Suprapubic skin (tissue), 4 donors: ENCODE results near the gene MYH11. TPM values are rescaled to one million over a fixed set of nuclear protein-coding genes. Genes with fewer than 3 reads are reported as not detected.
"Not testable (repeated sequence)": the region's sequence is repeated elsewhere in the genome, so short reads cannot be mapped to it uniquely, and the experiment has no call there.

Experiments used
- DNase-seq, 2 donors: peaks; one replicate each; pipeline ENCODE4 v3.0.0-alpha.2; 2019; ENCODE audit warnings: low spot score in 2 of 2
- H3K27ac ChIP-seq: fragments of 200-600 bp; sonication (generic); one replicate; pipeline ENCODE4 v1.5.1; 2019
- H3K27me3 ChIP-seq: fragments of 200-600 bp; sonication (generic); one replicate; pipeline ENCODE4 v1.5.1; 2019
- H3K36me3 ChIP-seq: fragments of 200-600 bp; sonication (generic); one replicate; pipeline ENCODE4 v1.5.1; 2019
- H3K4me1 ChIP-seq: fragments of 200-600 bp; sonication (generic); one replicate; pipeline ENCODE4 v1.5.1; 2019
- H3K4me3 ChIP-seq: fragments of 200-600 bp; sonication (generic); one replicate; pipeline ENCODE4 v1.5.1; 2019; ENCODE audit warnings: mild to moderate bottlenecking
- H3K9me3 ChIP-seq: fragments of 200-600 bp; sonication (generic); one replicate; pipeline ENCODE4 v1.5.1; 2019
- EP300 ChIP-seq: sonication (generic); formaldehyde crosslinking; IDR thresholded peaks from one replicate; pipeline ENCODE4 v1.6.1; 2017; ENCODE audit warnings: antibody characterized with exemption
- POLR2A ChIP-seq, 2 donors: fragments of 450-650 bp; IDR thresholded peaks; one replicate each; pipeline ENCODE4 v1.6.1; 2017; ENCODE audit warnings: antibody characterized with exemption in 2 of 2, mild to moderate bottlenecking in 2 of 2, moderate library complexity in 2 of 2
- POLR2AphosphoS5 ChIP-seq, 3 donors: sonication (generic); formaldehyde crosslinking; IDR thresholded peaks; one replicate each; pipeline ENCODE4 v1.6.1; 2017; ENCODE audit warnings: antibody characterized with exemption in 3 of 3
- WGBS: methylation state at CpG from one replicate; pipeline ENCODE4 v1.1.5; 2018; 5-methylcytosine and 5-hydroxymethylcytosine counted together
- total RNA-seq, 4 donors: library from RNA; depleted of rRNA; stranded (reverse); fragments of >200 nt; gene quantifications; one replicate each; pipeline ENCODE4 v1.1.0, GENCODE V29; 2016
- TF ChIP-seq, protein P1 (sequence below), 2 donors: fragments of 200-600 bp in 1 of 2; fragments of 450-650 bp in 1 of 2; sonication (generic) in 1 of 2; IDR thresholded peaks; one replicate each; pipeline ENCODE4 v1.5.1; 2016 to 2019; ENCODE audit warnings: antibody characterized with exemption in 2 of 2, mild to moderate bottlenecking in 1 of 2, moderate library complexity in 1 of 2

The MYH11 gene
- total RNA-seq, 4 donors from 2014 or later: 24.2 to 54.8 (median 36.0) TPM

DNA sequence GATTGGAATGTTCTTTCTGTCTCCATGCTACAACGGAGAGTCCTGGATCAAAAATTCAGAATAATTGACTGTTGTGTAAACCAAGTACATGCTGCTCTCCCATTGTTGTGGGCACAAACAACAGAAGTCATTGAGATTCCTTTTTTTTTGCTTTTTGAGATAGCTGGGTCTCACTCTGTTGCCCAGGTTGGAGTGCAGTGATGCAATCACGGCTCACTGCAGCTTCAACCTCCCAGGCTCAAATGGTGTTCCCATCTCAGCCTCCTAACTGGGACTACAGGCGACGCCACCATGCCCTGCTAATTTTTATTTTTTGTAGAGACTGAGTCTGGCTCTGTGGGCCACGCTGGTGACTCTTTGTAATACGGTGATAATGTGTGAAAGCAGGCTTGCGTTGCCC is 182.3 kb downstream of the MYH11 start:
- H3K4me3 ChIP-seq: no peak overlapping the region
- peaks cover 25% of the 10 kb centered on the region for H3K36me3 ChIP-seq
- 95% methylated on average over 7 of the region's 7 CpGs for WGBS
- no peak for DNase-seq
- TF ChIP-seq, protein P1, sequence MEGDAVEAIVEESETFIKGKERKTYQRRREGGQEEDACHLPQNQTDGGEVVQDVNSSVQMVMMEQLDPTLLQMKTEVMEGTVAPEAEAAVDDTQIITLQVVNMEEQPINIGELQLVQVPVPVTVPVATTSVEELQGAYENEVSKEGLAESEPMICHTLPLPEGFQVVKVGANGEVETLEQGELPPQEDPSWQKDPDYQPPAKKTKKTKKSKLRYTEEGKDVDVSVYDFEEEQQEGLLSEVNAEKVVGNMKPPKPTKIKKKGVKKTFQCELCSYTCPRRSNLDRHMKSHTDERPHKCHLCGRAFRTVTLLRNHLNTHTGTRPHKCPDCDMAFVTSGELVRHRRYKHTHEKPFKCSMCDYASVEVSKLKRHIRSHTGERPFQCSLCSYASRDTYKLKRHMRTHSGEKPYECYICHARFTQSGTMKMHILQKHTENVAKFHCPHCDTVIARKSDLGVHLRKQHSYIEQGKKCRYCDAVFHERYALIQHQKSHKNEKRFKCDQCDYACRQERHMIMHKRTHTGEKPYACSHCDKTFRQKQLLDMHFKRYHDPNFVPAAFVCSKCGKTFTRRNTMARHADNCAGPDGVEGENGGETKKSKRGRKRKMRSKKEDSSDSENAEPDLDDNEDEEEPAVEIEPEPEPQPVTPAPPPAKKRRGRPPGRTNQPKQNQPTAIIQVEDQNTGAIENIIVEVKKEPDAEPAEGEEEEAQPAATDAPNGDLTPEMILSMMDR (IDR thresholded peaks at IDR 0.05): no peak
- no peak for TF ChIP-seq EP300
- no peak for TF ChIP-seq POLR2A (IDR thresholded peaks at IDR 0.05)
- TF ChIP-seq POLR2AphosphoS5 (IDR thresholded peaks at IDR 0.05): no peak
- H3K9me3 ChIP-seq: no peaks in the 10 kb centered on the region
- H3K4me1 ChIP-seq: peaks cover 59% of the 10 kb centered on the region
- H3K27ac ChIP-seq: peak overlapping the region; percentile 34
- H3K27me3 ChIP-seq: no peaks in the 10 kb centered on the region

DNA sequence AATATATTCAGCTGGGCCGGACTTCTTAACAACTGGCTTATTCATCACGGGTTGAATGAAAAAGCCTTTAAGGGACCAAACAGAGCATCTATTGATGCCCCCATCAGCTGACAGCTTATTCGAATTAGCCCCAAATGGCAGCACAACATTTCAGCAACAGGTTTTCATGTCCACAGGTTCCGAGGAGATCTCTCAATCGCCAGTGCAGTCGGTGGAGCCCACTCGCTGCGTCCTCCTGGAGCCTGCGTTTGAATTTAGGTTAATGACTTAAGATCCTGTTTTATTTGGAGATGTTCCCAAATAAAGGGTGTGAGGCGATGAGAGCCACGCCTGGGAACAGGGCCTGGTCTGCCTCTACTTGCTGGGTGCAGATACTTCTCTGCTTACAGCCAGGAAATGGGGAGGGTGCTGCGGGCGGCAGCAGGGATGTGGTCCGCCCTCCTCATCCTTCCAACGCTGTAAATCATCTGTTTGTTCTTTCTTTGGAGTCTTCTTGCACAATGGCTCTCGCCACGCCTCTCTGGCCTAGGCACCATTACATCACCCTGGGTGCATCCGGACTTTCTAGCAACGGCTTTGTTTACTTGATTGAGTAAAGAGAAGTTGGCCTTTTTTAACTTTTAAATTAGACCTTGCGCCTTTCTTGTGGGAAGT is 184.2 kb downstream of the MYH11 start:
- H3K27me3 ChIP-seq: no peaks in the 10 kb centered on the region
- H3K27ac ChIP-seq: peak overlapping the region; percentile 93
- H3K4me3 ChIP-seq: peak overlapping the region; percentile 17
- peaks cover 20% of the 10 kb centered on the region for H3K36me3 ChIP-seq
- WGBS: 2% methylated on average over 20 of the region's 20 CpGs
- no peak for TF ChIP-seq EP300
- peak; percentile 63 to 98 (median 96) for TF ChIP-seq POLR2AphosphoS5 (IDR thresholded peaks at IDR 0.05)
- H3K9me3 ChIP-seq: no peaks in the 10 kb centered on the region
- peaks cover 59% of the 10 kb centered on the region for H3K4me1 ChIP-seq
- peak; percentile 95 to 97 for DNase-seq

GRCh38 chr16:15672127-15672513 is 184.7 kb downstream of the MYH11 start:
- H3K4me1 ChIP-seq: peaks cover 59% of the 10 kb centered on the region
- not testable (repeated sequence) for H3K27me3 ChIP-seq, DNase-seq, H3K4me3 ChIP-seq, H3K9me3 ChIP-seq
- peaks cover 21% of the 10 kb centered on the region for H3K36me3 ChIP-seq
- WGBS: 75% methylated on average over 10 of the region's 10 CpGs
- peak overlapping the region; percentile 93 for H3K27ac ChIP-seq

DNA sequence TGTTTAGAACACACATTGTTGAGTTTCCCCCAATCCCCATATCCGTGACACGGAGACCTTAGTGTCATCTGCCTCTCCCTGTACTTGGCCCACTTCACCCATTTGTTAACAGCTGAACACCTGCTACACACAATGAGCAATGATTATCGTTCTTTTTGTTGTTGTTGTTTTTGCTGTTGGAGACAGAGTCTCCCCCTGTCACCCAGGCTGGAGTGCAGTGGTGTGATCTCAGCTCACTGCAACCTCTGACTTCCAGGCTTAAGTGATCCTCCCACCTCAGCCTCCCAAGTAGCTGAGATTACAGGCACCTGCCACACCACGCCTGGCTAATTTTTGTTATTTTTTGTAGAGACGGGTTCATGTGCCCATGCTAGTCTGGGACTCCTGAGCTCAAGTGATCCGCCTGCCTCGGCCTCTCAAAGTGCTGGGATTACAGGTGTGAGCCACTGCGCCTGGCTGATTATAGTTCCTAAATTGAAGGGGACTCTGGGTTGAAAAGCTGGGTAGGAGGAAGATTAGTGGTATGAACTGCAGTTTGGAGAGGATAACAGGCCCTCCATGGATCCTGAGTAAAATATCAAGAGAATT is 185.2 kb downstream of the MYH11 start:
- Histone ChIP-seq H3K27me3 (no peaks in the 10 kb centered on the region), H3K4me1 (peaks cover 59% of the 10 kb centered on the region), H3K36me3 (peaks cover 26% of the 10 kb centered on the region), H3K9me3 (no peaks in the 10 kb centered on the region), H3K27ac (peak overlapping the region; percentile 93), H3K4me3 (no peak overlapping the region)
- 80% methylated on average over 8 of the region's 8 CpGs for WGBS
- no peak for DNase-seq
- TF ChIP-seq POLR2A (IDR thresholded peaks at IDR 0.05) (no peak), EP300 (no peak), POLR2AphosphoS5 (IDR thresholded peaks at IDR 0.05) (no peak)
- TF ChIP-seq, protein P1 (IDR thresholded peaks at IDR 0.05): no peak

- 82% methylated on average over 18 of the region's 18 CpGs for WGBS
- Histone ChIP-seq H3K27ac (no peak overlapping the region), H3K4me3 (no peak overlapping the region), H3K4me1 (peaks cover 18% of the 10 kb centered on the region), H3K9me3 (no peaks in the 10 kb centered on the region), H3K36me3 (peaks cover 62% of the 10 kb centered on the region), H3K27me3 (no peaks in the 10 kb centered on the region)
- no peak for TF ChIP-seq EP300
- TF ChIP-seq POLR2AphosphoS5 (IDR thresholded peaks at IDR 0.05): no peak
- TF ChIP-seq POLR2A (IDR thresholded peaks at IDR 0.05): no peak
- TF ChIP-seq, protein P1 (IDR thresholded peaks at IDR 0.05): no peak
- no peak for DNase-seq
Observed at GRCh38 chr16:15667091-15667742, 189.6 kb downstream of the MYH11 start.

DNA sequence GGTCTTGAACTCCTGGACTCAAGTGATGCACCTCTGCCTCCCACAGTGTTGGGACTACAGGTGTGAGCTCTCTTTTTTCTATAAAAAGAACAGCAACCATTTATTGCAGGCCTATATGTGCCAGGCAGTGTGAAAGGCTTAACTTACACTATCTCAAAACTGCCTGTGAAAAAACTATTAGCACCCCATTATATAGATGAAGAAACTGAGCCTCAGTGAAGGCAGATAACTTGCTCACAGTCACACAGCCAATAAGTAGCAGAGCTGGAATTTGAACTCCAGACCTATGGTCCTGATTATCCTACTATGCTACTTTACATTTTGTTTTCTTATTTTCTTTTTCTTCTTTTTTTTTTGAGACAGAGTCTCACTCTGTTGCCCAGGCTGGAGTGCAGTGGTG is 191.7 kb downstream of the MYH11 start:
- H3K27ac ChIP-seq: no peak overlapping the region
- DNase-seq: no peak
- no peaks in the 10 kb centered on the region for H3K9me3 ChIP-seq
- H3K27me3 ChIP-seq: no peaks in the 10 kb centered on the region
- peaks cover 4% of the 10 kb centered on the region for H3K4me1 ChIP-seq
- no peak for TF ChIP-seq POLR2AphosphoS5 (IDR thresholded peaks at IDR 0.05)
- TF ChIP-seq, protein P1 (IDR thresholded peaks at IDR 0.05): no peak
- no peak for TF ChIP-seq EP300
- no peak for TF ChIP-seq POLR2A (IDR thresholded peaks at IDR 0.05)
- H3K4me3 ChIP-seq: no peak overlapping the region
- H3K36me3 ChIP-seq: peaks cover 69% of the 10 kb centered on the region
